ENCODE measurements around the gene PITHD1.
"Not testable (repeated sequence)": the region's sequence is repeated elsewhere in the genome, so short reads cannot be mapped to it uniquely, and the experiment has no call there.

The PITHD1 gene

GRCh38 chr1:23756676-23757075 lies 21.5 kb upstream of the PITHD1 start:
- no peak overlapping the region for H3K4me3 ChIP-seq (ENCODE audit: low read length)
- TF ChIP-seq ZNF274 (IDR thresholded peaks at IDR 0.05; ENCODE audit: low read depth, low read length) = no peak

- no peak for TF ChIP-seq ZNF274 (IDR thresholded peaks at IDR 0.05; ENCODE audit: low read depth, low read length)
- no peak overlapping the region for H3K4me3 ChIP-seq (ENCODE audit: low read length)
These were observed 20.4 kb upstream of the PITHD1 start for GRCh38 chr1:23757812-23758211.

GRCh38 chr1:23759277-23759676 lies 18.9 kb upstream of the PITHD1 start:
- H3K4me3 ChIP-seq (ENCODE audit: low read length) = no peak overlapping the region
- TF ChIP-seq ZNF274 (IDR thresholded peaks at IDR 0.05; ENCODE audit: low read depth, low read length) = no peak

GRCh38 chr1:23763041-23763577 lies 15.1 kb upstream of the PITHD1 start:
- H3K4me3 ChIP-seq (ENCODE audit: low read length) = no peak overlapping the region
- no peak for TF ChIP-seq ZNF274 (IDR thresholded peaks at IDR 0.05; ENCODE audit: low read depth, low read length)

GRCh38 chr1:23768733-23769132 lies 9.5 kb upstream of the PITHD1 start:
- no peak overlapping the region for H3K4me3 ChIP-seq (ENCODE audit: low read length)
- TF ChIP-seq ZNF274 (IDR thresholded peaks at IDR 0.05; ENCODE audit: low read depth, low read length) = no peak

- TF ChIP-seq ZNF274 (IDR thresholded peaks at IDR 0.05; ENCODE audit: low read depth, low read length) = no peak
- H3K4me3 ChIP-seq (ENCODE audit: low read length) = no peak overlapping the region
These were observed 6.0 kb upstream of the PITHD1 start for GRCh38 chr1:23772049-23772853.

GRCh38 chr1:23772854-23773242 lies 5.4 kb upstream of the PITHD1 start:
- no peak overlapping the region for H3K4me3 ChIP-seq (ENCODE audit: low read length)
- no peak for TF ChIP-seq ZNF274 (IDR thresholded peaks at IDR 0.05; ENCODE audit: low read depth, low read length)

- H3K4me3 ChIP-seq (ENCODE audit: low read length) = no peak overlapping the region
- no peak for TF ChIP-seq ZNF274 (IDR thresholded peaks at IDR 0.05; ENCODE audit: low read depth, low read length)
These were observed 3.9 kb upstream of the PITHD1 start for GRCh38 chr1:23774174-23774880.

GRCh38 chr1:23776217-23776616 lies 2.0 kb upstream of the PITHD1 start:
- no peak for TF ChIP-seq ZNF274 (IDR thresholded peaks at IDR 0.05; ENCODE audit: low read depth, low read length)
- no peak overlapping the region for H3K4me3 ChIP-seq (ENCODE audit: low read length)

- TF ChIP-seq ZNF274 (IDR thresholded peaks at IDR 0.05; ENCODE audit: low read depth, low read length) = no peak
- no peak overlapping the region; the same call in 1 of the 2 replicates for H3K4me3 ChIP-seq (ENCODE audit: low read length)
These were observed 1.7 kb downstream of the PITHD1 start for GRCh38 chr1:23779826-23780371.

- not testable (repeated sequence) for H3K4me3 ChIP-seq (ENCODE audit: low read length)
These were observed 4.9 kb downstream of the PITHD1 start for GRCh38 chr1:23783141-23783540.

GRCh38 chr1:23784846-23785245 lies 6.6 kb downstream of the PITHD1 start:
- no peak overlapping the region for H3K4me3 ChIP-seq (ENCODE audit: low read length)
- no peak for TF ChIP-seq ZNF274 (IDR thresholded peaks at IDR 0.05; ENCODE audit: low read depth, low read length)

GRCh38 chr1:23787701-23788100 lies 9.5 kb downstream of the PITHD1 start:
- TF ChIP-seq ZNF274 (IDR thresholded peaks at IDR 0.05; ENCODE audit: low read depth, low read length) = no peak
- no peak overlapping the region for H3K4me3 ChIP-seq (ENCODE audit: low read length)

- TF ChIP-seq ZNF274 (IDR thresholded peaks at IDR 0.05; ENCODE audit: low read depth, low read length) = no peak
- no peak overlapping the region for H3K4me3 ChIP-seq (ENCODE audit: low read length)
These were observed 10.5 kb downstream of the PITHD1 start for GRCh38 chr1:23788695-23789094.
